CD4-positive, alpha-beta T cell treated with Interleukin-21 for 1 hour (primary cell): Measurements from ENCODE around the gene MAP2K5.

ENCODE experiments used
- DNase-seq: peaks from one replicate; pipeline ENCODE4 v3.0.0-alpha.2; 2020

MAP2K5 gene

GRCh38 chr15:67788986-67789385 lies 246.5 kb downstream of the MAP2K5 start:
- DNase-seq = no peak

GRCh38 chr15:67790610-67791319 lies 248.3 kb downstream of the MAP2K5 start:
- no peak for DNase-seq

- no peak for DNase-seq
These were observed 249.9 kb downstream of the MAP2K5 start for GRCh38 chr15:67792250-67792942.

GRCh38 chr15:67794832-67795574 lies 252.5 kb downstream of the MAP2K5 start:
- DNase-seq = no peak

- no peak for DNase-seq
These were observed 254.0 kb downstream of the MAP2K5 start for GRCh38 chr15:67796196-67797127.

- DNase-seq = no peak
These were observed 257.3 kb downstream of the MAP2K5 start for GRCh38 chr15:67799801-67800205.

GRCh38 chr15:67801142-67801541 lies 258.6 kb downstream of the MAP2K5 start:
- DNase-seq = no peak

- DNase-seq = no peak
These were observed 259.7 kb downstream of the MAP2K5 start for GRCh38 chr15:67801926-67802914.

- no peak for DNase-seq
These were observed 260.8 kb downstream of the MAP2K5 start for GRCh38 chr15:67803299-67803698.

GRCh38 chr15:67803996-67804843 lies 261.7 kb downstream of the MAP2K5 start:
- no peak for DNase-seq

- DNase-seq = no peak
These were observed 262.6 kb downstream of the MAP2K5 start for GRCh38 chr15:67805008-67805665.

GRCh38 chr15:67805666-67806516 lies 263.4 kb downstream of the MAP2K5 start:
- DNase-seq = no peak

- DNase-seq = no peak
These were observed 264.0 kb downstream of the MAP2K5 start for GRCh38 chr15:67806536-67806935.

- no peak for DNase-seq
These were observed 264.6 kb downstream of the MAP2K5 start for GRCh38 chr15:67807141-67807540.

GRCh38 chr15:67807836-67808235 lies 265.3 kb downstream of the MAP2K5 start:
- DNase-seq = no peak

- DNase-seq = no peak
These were observed 266.3 kb downstream of the MAP2K5 start for GRCh38 chr15:67808821-67809220.

GRCh38 chr15:67809441-67809840 lies 266.9 kb downstream of the MAP2K5 start:
- no peak for DNase-seq

- no peak for DNase-seq
These were observed 267.4 kb downstream of the MAP2K5 start for GRCh38 chr15:67809866-67810265.

- DNase-seq = no peak
These were observed 269.7 kb downstream of the MAP2K5 start for GRCh38 chr15:67812241-67812644.
